HepG2 (cell line): ENCODE results near the gene CDC34. TPM values are rescaled to one million over a fixed set of nuclear protein-coding genes. Genes with fewer than 3 reads are reported as not detected.
A peak's percentile ranks its signal among the peaks of the same experiment; 100 is the strongest.

ENCODE experiments used
- ATAC-seq: fragments of 200-7000 bp; cut with Tn5 transposase; 3 replicates; pipeline ENCODE4 v1.9.1; 2020; ENCODE audit warnings: mild to moderate bottlenecking, moderate library complexity
- BruUV-seq: library from RNA; stranded (reverse); fragments of 400-500 nt; replicated peaks from 2 replicates; lab custom pipeline; 2021; lab: Mats Ljungman, UMichigan
- CTCF ChIA-PET: fragments of 300-600 bp; formaldehyde crosslinking; extraction: SDS; loops from one replicate; lab custom pipeline; 2021; ENCODE audit warnings: low total read pairs, inconsistent platforms, low intra/inter-chr PET ratio; lab: Yijun Ruan, JAX
- POLR2A ChIA-PET: fragments of 350-600 bp; sonication (Branson Sonifier 250); formaldehyde crosslinking; loops from one replicate; lab custom pipeline; 2020; ENCODE audit warnings: antibody characterized with exemption, inconsistent platforms; lab: Yijun Ruan, JAX
- DNase-seq: peaks from one replicate; pipeline ENCODE4 v3.0.0-alpha.2; 2015; ENCODE audit warnings: low spot score
- FAIRE-seq: peaks from 3 replicates; lab custom pipeline; 2011; peaks lifted over from hg19 to GRCh38; lab: Jason Lieb, UNC
- H2AFZ ChIP-seq: one replicate; pipeline ENCODE4 v1.6.1; 2011; ENCODE audit warnings: low read length, inconsistent platforms
- H3K27ac ChIP-seq: fragments of 300-600 bp; 3 replicates; pipeline ENCODE4 v1.8.0; 2011; ENCODE audit warnings: mixed run types, mild to moderate bottlenecking, mixed read lengths, low read length, inconsistent platforms; ENCODE audit not compliant: insufficient read depth; ENCODE audit errors: extremely low read length
- H3K27me3 ChIP-seq, 2 experiments: fragments of 200-600 bp in 1 of 2; 2 replicates in 1 of 2; 3 replicates in 1 of 2; pipeline versions ENCODE4 v1.6.0 to v1.8.0; 2011; ENCODE audit warnings: low read length in 2 of 2, mild to moderate bottlenecking in 2 of 2, moderate library complexity in 2 of 2, inconsistent platforms in 1 of 2; ENCODE audit not compliant: insufficient read depth in 2 of 2, control insufficient read depth in 1 of 2
- H3K36me3 ChIP-seq, 2 experiments: fragments of 200-600 bp in 1 of 2; replicated peaks in 1 of 2; 2 replicates in 1 of 2; 3 replicates in 1 of 2; pipeline versions ENCODE4 v1.5.1 to v1.8.0; 2011; ENCODE audit warnings: low read length in 2 of 2, inconsistent platforms in 1 of 2; ENCODE audit not compliant: insufficient read depth in 2 of 2, control insufficient read depth in 1 of 2
- H3K4me1 ChIP-seq: 2 replicates; pipeline ENCODE4 v1.5.1; 2012; ENCODE audit warnings: low read length, inconsistent platforms; ENCODE audit not compliant: insufficient read depth
- H3K4me2 ChIP-seq: 2 replicates; pipeline ENCODE4 v1.6.0; 2011; ENCODE audit warnings: low read depth, low read length, inconsistent platforms
- H3K4me3 ChIP-seq, 3 experiments: fragments of 200-600 bp in 1 of 3; sonication (generic), shearing (Covaris generic) in 1 of 3; replicated peaks in 1 of 3; 2 replicates each; pipeline ENCODE4 v1.5.1; 2011 to 2016; ENCODE audit warnings: low read length in 3 of 3, inconsistent platforms in 2 of 3, low read depth in 2 of 3, mild to moderate bottlenecking in 2 of 3, control low read depth in 1 of 3, mixed read lengths in 1 of 3; ENCODE audit not compliant: insufficient read depth in 1 of 3
- H3K79me2 ChIP-seq: one replicate; pipeline ENCODE4 v1.6.1; 2011; ENCODE audit warnings: low read length, inconsistent platforms; ENCODE audit not compliant: insufficient read depth
- H3K9ac ChIP-seq: 2 replicates; pipeline ENCODE4 v1.6.0; 2011; ENCODE audit warnings: mild to moderate bottlenecking, low read depth, low read length, inconsistent platforms; ENCODE audit not compliant: insufficient read depth
- H3K9me3 ChIP-seq: 2 replicates; pipeline ENCODE4 v1.5.1; 2012; ENCODE audit warnings: mild to moderate bottlenecking, low read length
- H4K20me1 ChIP-seq: 2 replicates; pipeline ENCODE4 v1.6.0; 2011; ENCODE audit warnings: inconsistent platforms, mild to moderate bottlenecking, low read length, moderate library complexity; ENCODE audit not compliant: insufficient read depth
- FOXP1 ChIP-seq, 2 experiments: fragments of 450-650 bp in 1 of 2; IDR thresholded peaks; 2 replicates each; pipeline ENCODE4 v1.6.1; 2017 to 2018; ENCODE audit warnings: antibody characterized with exemption in 1 of 2
- GTF3A ChIP-seq: sonication (generic); formaldehyde crosslinking; conservative IDR thresholded peaks from 2 replicates; pipeline ENCODE4 v1.4.0; 2020; ENCODE audit warnings: mild to moderate bottlenecking, missing genetic modification reagents
- HNRNPL ChIP-seq: fragments of 200-400 bp; formaldehyde crosslinking; IDR thresholded peaks from 2 replicates; pipeline ENCODE4 v1.6.1; 2017; ENCODE audit warnings: mild to moderate bottlenecking, low read depth, low read length
- MAFF ChIP-seq: IDR thresholded peaks from 2 replicates; pipeline ENCODE4 v1.6.1; 2011; ENCODE audit warnings: low read depth, low read length, improper control_type of control experiment
- MXD4 ChIP-seq: IDR thresholded peaks from 2 replicates; pipeline ENCODE4 v1.6.1; 2016; ENCODE audit warnings: mild to moderate bottlenecking, missing biosample characterization, missing genetic modification reagents
- PPARG ChIP-seq: conservative IDR thresholded peaks from 2 replicates; pipeline ENCODE4 v1.6.1; 2016; ENCODE audit warnings: missing biosample characterization, missing genetic modification reagents
- THAP11 ChIP-seq: IDR thresholded peaks from 2 replicates; pipeline ENCODE4 v1.6.1; 2016; ENCODE audit warnings: missing biosample characterization, missing genetic modification reagents
- U2AF1 ChIP-seq: fragments of 200-400 bp; formaldehyde crosslinking; optimal IDR thresholded peaks from 2 replicates; pipeline ENCODE3; 2017; ENCODE audit warnings: mild to moderate bottlenecking, low read depth, low read length
- ZBTB38 ChIP-seq: sonication (generic); formaldehyde crosslinking; IDR thresholded peaks from 2 replicates; pipeline ENCODE4 v1.5.1; 2020; ENCODE audit warnings: mild to moderate bottlenecking, missing genetic modification reagents
- ZNF142 ChIP-seq: sonication (generic); formaldehyde crosslinking; IDR thresholded peaks from 2 replicates; pipeline ENCODE4 v1.4.0; 2020; ENCODE audit warnings: missing genetic modification reagents
- ZNF281 ChIP-seq: sonication (generic); formaldehyde crosslinking; IDR thresholded peaks from 2 replicates; pipeline ENCODE4 v1.4.0; 2020; ENCODE audit warnings: missing genetic modification reagents, borderline replicate concordance
- ZNF44 ChIP-seq: sonication (generic); formaldehyde crosslinking; IDR thresholded peaks from 2 replicates; pipeline ENCODE4 v1.5.1; 2020; ENCODE audit warnings: mild to moderate bottlenecking, missing genetic modification reagents
- ZNF552 ChIP-seq: sonication (generic); formaldehyde crosslinking; IDR thresholded peaks from 2 replicates; pipeline ENCODE4 v1.9.0; 2022; ENCODE audit warnings: missing genetic modification reagents, mild to moderate bottlenecking, borderline replicate concordance
- ZNF572 ChIP-seq: sonication (generic); formaldehyde crosslinking; IDR thresholded peaks from 2 replicates; pipeline ENCODE4 v1.5.1; 2020; ENCODE audit warnings: mild to moderate bottlenecking, missing genetic modification reagents
- ZNF746 ChIP-seq: sonication (generic); formaldehyde crosslinking; IDR thresholded peaks from 2 replicates; pipeline ENCODE4 v1.8.0; 2022; ENCODE audit warnings: mild to moderate bottlenecking, missing genetic modification reagents
- WGBS: methylation state at CpG from one replicate; pipeline ENCODE4 v1.1.6; 2017; ENCODE audit warnings: low lambda C conversion rate; 5-methylcytosine and 5-hydroxymethylcytosine counted together
- in situ Hi-C: cut with HindIII; loops from 2 replicates; pipeline ENCODE4 v1.10.0; 2017; ENCODE audit warnings: low pct_unique_long_range_greater_than_20kb; ENCODE audit not compliant: extremely low pct_ligation_motif_present
- intact Hi-C: fragments of 100-400 bp; cut with micrococcal nuclease; formaldehyde crosslinking; loops from one replicate; pipeline ENCODE4 v1.10.0; 2022; ENCODE audit not compliant: unreplicated experiment
- polyA plus RNA-seq, 8 experiments: library from polyadenylated mRNA; depleted of rRNA in 3 of 8; stranded (reverse) in 7 of 8; unstranded in 1 of 8; fragments of >200 nt; fragmentation: Illumina TruSeq in 4 of 8; extraction: Trizol in 4 of 8; gene quantifications; 2 replicates each; pipeline versions ENCODE4 v1.2.1 to v1.2.3, GENCODE V29; 2011 to 2016; ENCODE audit warnings: low read depth in 4 of 8, missing spikeins in 1 of 8, mixed read lengths in 1 of 8; ENCODE audit not compliant: insufficient read depth in 1 of 8
- total RNA-seq, 5 experiments: library from RNA; depleted of rRNA; stranded (reverse); fragments of >200 nt; fragmentation: Illumina TruSeq; extraction: Trizol; gene quantifications; 2 replicates each; pipeline ENCODE4 v1.2.3, GENCODE V29; 2016; ENCODE audit warnings: low read depth in 1 of 5

The CDC34 gene
- total and polyA plus RNA-seq, 2 of the 13 experiments (the other 11 are each of a cell fraction or from before 2014, with no cell fraction given), result 138 to 150 TPM

- TF ChIP-seq ZNF281 (peak; percentile 68), ZNF572 (no peak), MXD4 (no peak), U2AF1 (no peak), MAFF (no peak), ZBTB38 (CRISPR knock-in tag) (peak; percentile 40; the same call in 1 of the 2 replicates), HNRNPL (no peak), THAP11 (CRISPR knock-in tag) (no peak), FOXP1 (IDR thresholded peaks at IDR 0.05) (no peak), FOXP1 (CRISPR knock-in tag; IDR thresholded peaks at IDR 0.05) (no peak)
Observed at GRCh38 chr19:570251-570686, 38.7 kb downstream of the CDC34 start (continued).

- H3K4me3 ChIP-seq, result peak overlapping the region; percentile 64 to 96 (median 80)
- H3K4me1 ChIP-seq, result peaks cover 31% of the 10 kb centered on the region
- H3K27ac ChIP-seq, result peak overlapping the region; percentile 95
- in situ Hi-C loops (no loop called here), intact Hi-C loops (loop anchor here (2.0 kb wide), 1 partner anchor 20 kb away; no protein-coding TSS in a partner anchor)
- H3K79me2 ChIP-seq, result peaks cover 37% of the 10 kb centered on the region
- peak overlapping the region; percentile 92 for H3K4me2 ChIP-seq
- H3K36me3 ChIP-seq, result peaks cover 0 to 2% of the 10 kb centered on the region in 2 experiments; a peak in 2 of 5 replicates
- BruUV-seq, result no TSS peak
- H2AFZ ChIP-seq, result no peak overlapping the region
- no peaks in the 10 kb centered on the region for H3K9me3 ChIP-seq
- under 1% methylated on average over 44 of the region's 45 CpGs for WGBS
- DNase-seq, result peak; percentile 61
- POLR2A ChIA-PET, result interaction anchor here (0.7 to 4.3 kb wide), 5 partner anchors 15 to 64 kb away, joined by 3 to 45 read pairs (median 16); partner anchors contain the start of genes CDC34 and POLRMT
- ATAC-seq, result peak; percentile 42
- CTCF ChIA-PET, result no interaction called here
- peaks cover 30% of the 10 kb centered on the region for H4K20me1 ChIP-seq
- H3K9ac ChIP-seq, result peak overlapping the region; percentile 70
- no peaks in the 10 kb centered on the region; a peak in 1 of 5 replicates for H3K27me3 ChIP-seq
- peak; percentile 34 for FAIRE-seq
- 0 out of 2 replicates have a peak, but pooled peaks have one; percentile 58 for TF ChIP-seq ZNF746 (CRISPR knock-in tag)
- no peak for TF ChIP-seq ZNF552
- peak; percentile 76; the same call in 1 of the 2 replicates for TF ChIP-seq ZNF142
- TF ChIP-seq ZNF44 (CRISPR knock-in tag), result no peak
- TF ChIP-seq PPARG (CRISPR knock-in tag), result no peak
- TF ChIP-seq GTF3A (CRISPR knock-in tag), result no peak
Observed at GRCh38 chr19:570937-571565, 39.5 kb downstream of the CDC34 start.
